ENCODE measurements around the gene TUBA4B. TPM values are rescaled to one million over a fixed set of nuclear protein-coding genes. Genes with fewer than 3 reads are reported as not detected.

Gene TUBA4B
- total and polyA plus RNA-seq, 9 donors: 0.04 to 0.56 (median 0.17) TPM; not detected in 2

- no peaks in the 10 kb centered on the region for H3K27me3 ChIP-seq (ENCODE audit: control insufficient read depth, insufficient read depth, low read length)
- peak overlapping the region; percentile 85 for H3K4me3 ChIP-seq (ENCODE audit: low read length)
- H3K9me3 ChIP-seq (replicated peaks; ENCODE audit: control insufficient read depth, low read depth, low read length): no peaks in the 10 kb centered on the region
- peak overlapping the region; percentile 79 for H3K27ac ChIP-seq (ENCODE audit: low read length)
- DNase-seq: no peak
- peaks cover 21% of the 10 kb centered on the region for H3K4me1 ChIP-seq (ENCODE audit: control insufficient read depth, insufficient read depth, low read length)
- WGBS (ENCODE audit: insufficient coverage): 4% methylated on average over 18 of the region's 19 CpGs
- peaks cover 52% of the 10 kb centered on the region for H3K36me3 ChIP-seq (ENCODE audit: control insufficient read depth, insufficient read depth, low read length)
Measured at GRCh38 chr2:219228911-219229304, 24.1 kb upstream of the TUBA4B start.

GRCh38 chr2:219229305-219230058 is 23.6 kb upstream of the TUBA4B start, which contains the start of the genes ANKZF1 and ATG9A:
Gene ANKZF1 (plus strand): TSS chr2:219229806. CDS start chr2:219230258, 452 bp downstream.
Gene ATG9A (minus strand): TSS chr2:219229636. CDS start chr2:219228024, 1,612 bp downstream.
- no peaks in the 10 kb centered on the region for H3K9me3 ChIP-seq (replicated peaks; ENCODE audit: control insufficient read depth, low read depth, low read length)
- DNase-seq: peak; percentile 100
- H3K4me3 ChIP-seq (ENCODE audit: low read length): peak within 1 kb of the TSS; percentile 85
- H3K36me3 ChIP-seq (ENCODE audit: control insufficient read depth, insufficient read depth, low read length): peaks cover 52% of the 10 kb centered on the region
- H3K27me3 ChIP-seq (ENCODE audit: control insufficient read depth, insufficient read depth, low read length): no peaks in the 10 kb centered on the region
- under 1% methylated on average over 78 of the region's 80 CpGs for WGBS (ENCODE audit: insufficient coverage)
- H3K4me1 ChIP-seq (ENCODE audit: control insufficient read depth, insufficient read depth, low read length): peaks cover 21% of the 10 kb centered on the region
- H3K27ac ChIP-seq (ENCODE audit: low read length): peak within 1 kb of the TSS; percentile 96

- peak; percentile 39 for DNase-seq
- Histone ChIP-seq H3K4me1 (ENCODE audit: control insufficient read depth, insufficient read depth, low read length) (peaks cover 21% of the 10 kb centered on the region), H3K4me3 (ENCODE audit: low read length) (peak overlapping the region; percentile 85), H3K36me3 (ENCODE audit: control insufficient read depth, insufficient read depth, low read length) (peaks cover 52% of the 10 kb centered on the region), H3K27ac (ENCODE audit: low read length) (peak overlapping the region; percentile 95), H3K9me3 (replicated peaks; ENCODE audit: control insufficient read depth, low read depth, low read length) (no peaks in the 10 kb centered on the region), H3K27me3 (ENCODE audit: control insufficient read depth, insufficient read depth, low read length) (no peaks in the 10 kb centered on the region)
- 0% methylated on average over 24 of the region's 24 CpGs for WGBS (ENCODE audit: insufficient coverage)
Measured at GRCh38 chr2:219230059-219230540, 22.9 kb upstream of the TUBA4B start.

DNA sequence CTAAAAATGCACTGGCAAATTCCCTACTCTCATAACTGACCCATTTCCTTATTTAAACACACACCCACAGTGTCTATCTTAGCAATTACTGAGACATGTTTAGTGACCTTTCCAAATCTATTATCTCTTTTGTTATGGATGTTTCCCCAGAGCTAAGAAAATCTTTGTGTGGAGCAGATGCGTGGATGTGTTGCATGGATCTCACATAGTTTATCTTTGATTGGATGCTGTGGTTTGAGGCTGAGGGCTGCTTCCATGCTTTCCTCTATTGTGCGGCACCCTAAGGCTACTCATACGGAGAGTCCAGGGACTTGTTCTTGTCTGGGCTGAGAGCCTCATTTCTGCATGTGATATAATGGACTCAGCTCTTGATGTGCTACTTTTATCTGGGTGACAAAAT is 18.7 kb upstream of the TUBA4B start:
- Histone ChIP-seq H3K36me3 (ENCODE audit: control insufficient read depth, insufficient read depth, low read length) (peaks cover 67% of the 10 kb centered on the region), H3K27me3 (ENCODE audit: control insufficient read depth, insufficient read depth, low read length) (no peaks in the 10 kb centered on the region), H3K27ac (ENCODE audit: low read length) (no peak overlapping the region), H3K4me1 (ENCODE audit: control insufficient read depth, insufficient read depth, low read length) (peaks cover 8% of the 10 kb centered on the region), H3K9me3 (replicated peaks; ENCODE audit: control insufficient read depth, low read depth, low read length) (no peaks in the 10 kb centered on the region), H3K4me3 (ENCODE audit: low read length) (no peak overlapping the region)
- no CpG with 5 or more reads among the region's 3 CpGs for WGBS (ENCODE audit: insufficient coverage)
- no peak for DNase-seq

DNA sequence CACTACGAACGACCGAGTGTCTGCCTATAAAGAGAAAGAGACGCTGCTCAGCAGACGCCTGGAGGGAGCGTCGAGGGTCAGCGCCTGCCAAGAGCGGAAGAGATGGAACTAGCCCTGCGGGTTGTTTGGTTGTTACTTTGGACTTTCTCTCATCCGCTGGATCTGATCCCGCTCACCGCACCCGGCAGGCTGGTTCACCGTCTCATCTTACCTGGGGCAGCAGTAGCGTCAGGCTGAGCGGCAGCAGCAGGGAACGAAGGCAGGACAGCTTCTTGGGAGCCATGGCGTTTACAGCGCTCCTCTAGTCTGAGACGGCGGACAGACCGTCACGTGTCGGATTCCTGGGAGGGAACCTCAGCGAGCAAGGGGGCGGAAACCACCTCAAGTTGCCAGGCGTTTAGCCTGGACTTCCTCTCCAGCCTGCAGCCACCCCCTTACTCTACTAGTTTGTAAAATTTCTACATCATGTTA is 9.7 kb upstream of the TUBA4B start:
- H3K36me3 ChIP-seq (ENCODE audit: control insufficient read depth, insufficient read depth, low read length): peaks cover 23% of the 10 kb centered on the region
- H3K27ac ChIP-seq (ENCODE audit: low read length): no peak overlapping the region
- no peaks in the 10 kb centered on the region for H3K9me3 ChIP-seq (replicated peaks; ENCODE audit: control insufficient read depth, low read depth, low read length)
- peak; percentile 62 for DNase-seq
- H3K4me1 ChIP-seq (ENCODE audit: control insufficient read depth, insufficient read depth, low read length): peaks cover 15% of the 10 kb centered on the region
- peak overlapping the region; percentile 18 for H3K4me3 ChIP-seq (ENCODE audit: low read length)
- no peaks in the 10 kb centered on the region for H3K27me3 ChIP-seq (ENCODE audit: control insufficient read depth, insufficient read depth, low read length)
- WGBS (ENCODE audit: insufficient coverage): 25% methylated on average over 26 of the region's 28 CpGs

DNA sequence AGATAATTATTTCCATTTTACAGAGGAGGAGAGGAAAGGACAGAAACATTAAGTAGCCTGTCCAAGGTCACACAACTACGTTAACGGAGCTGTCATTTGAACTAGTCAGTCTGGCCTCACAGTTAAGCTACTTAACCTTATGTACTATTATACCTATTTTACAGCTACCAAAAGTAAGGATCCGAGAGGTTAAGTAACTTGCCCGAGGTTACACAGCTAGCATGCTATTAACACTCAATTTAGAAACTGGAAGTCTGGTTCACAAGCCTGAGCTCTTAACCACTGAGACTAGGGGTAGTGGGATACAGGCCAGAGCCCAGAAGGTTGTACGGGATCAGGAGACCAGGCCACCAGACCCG is 8.3 kb upstream of the TUBA4B start:
- WGBS (ENCODE audit: insufficient coverage): 67% methylated on average over 1 of the region's 6 CpGs
- Histone ChIP-seq H3K4me1 (ENCODE audit: control insufficient read depth, insufficient read depth, low read length) (peaks cover 20% of the 10 kb centered on the region), H3K4me3 (ENCODE audit: low read length) (peak overlapping the region; percentile 90), H3K27ac (ENCODE audit: low read length) (peak overlapping the region; percentile 89), H3K9me3 (replicated peaks; ENCODE audit: control insufficient read depth, low read depth, low read length) (no peaks in the 10 kb centered on the region), H3K27me3 (ENCODE audit: control insufficient read depth, insufficient read depth, low read length) (no peaks in the 10 kb centered on the region), H3K36me3 (ENCODE audit: control insufficient read depth, insufficient read depth, low read length) (peaks cover 22% of the 10 kb centered on the region)
- no peak for DNase-seq

- peak; percentile 97 for DNase-seq
- Histone ChIP-seq H3K27me3 (ENCODE audit: control insufficient read depth, insufficient read depth, low read length) (no peaks in the 10 kb centered on the region), H3K27ac (ENCODE audit: low read length) (peak within 1 kb of the TSS; percentile 89), H3K9me3 (replicated peaks; ENCODE audit: control insufficient read depth, low read depth, low read length) (no peaks in the 10 kb centered on the region), H3K4me3 (ENCODE audit: low read length) (peak within 1 kb of the TSS; percentile 90), H3K36me3 (ENCODE audit: control insufficient read depth, insufficient read depth, low read length) (peaks cover 22% of the 10 kb centered on the region), H3K4me1 (ENCODE audit: control insufficient read depth, insufficient read depth, low read length) (peaks cover 26% of the 10 kb centered on the region)
- under 1% methylated on average over 44 of the region's 46 CpGs for WGBS (ENCODE audit: insufficient coverage)
Measured at GRCh38 chr2:219245148-219245898, 7.7 kb upstream of the TUBA4B start, which contains the start of the genes GLB1L and STK16. Gene GLB1L (minus strand): TSS chr2:219245444. CDS start chr2:219243573, 1,871 bp downstream. Gene STK16 (plus strand): TSS chr2:219245479. CDS start chr2:219246000, 521 bp downstream.

DNA sequence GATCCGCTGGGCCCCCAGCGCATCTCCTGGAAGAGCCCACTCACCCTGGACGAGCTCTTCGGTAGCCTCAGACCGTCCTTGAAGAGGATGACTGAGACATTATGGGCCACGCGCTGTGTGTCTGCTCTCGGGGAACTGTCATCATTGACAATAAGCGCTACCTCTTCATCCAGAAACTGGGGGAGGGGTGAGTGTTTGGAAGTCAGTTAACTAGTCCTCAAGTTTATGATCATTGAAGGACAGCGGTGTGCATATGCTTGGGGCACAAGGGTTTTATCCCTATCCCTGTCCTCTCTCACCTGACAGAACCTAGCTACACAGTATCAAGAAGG is 7.2 kb upstream of the TUBA4B start:
- no peaks in the 10 kb centered on the region for H3K27me3 ChIP-seq (ENCODE audit: control insufficient read depth, insufficient read depth, low read length)
- no peaks in the 10 kb centered on the region for H3K9me3 ChIP-seq (replicated peaks; ENCODE audit: control insufficient read depth, low read depth, low read length)
- no peak for DNase-seq
- 4% methylated on average over 5 of the region's 10 CpGs for WGBS (ENCODE audit: insufficient coverage)
- peaks cover 30% of the 10 kb centered on the region for H3K4me1 ChIP-seq (ENCODE audit: control insufficient read depth, insufficient read depth, low read length)
- H3K36me3 ChIP-seq (ENCODE audit: control insufficient read depth, insufficient read depth, low read length): peaks cover 26% of the 10 kb centered on the region
- peak overlapping the region; percentile 89 for H3K27ac ChIP-seq (ENCODE audit: low read length)
- H3K4me3 ChIP-seq (ENCODE audit: low read length): peak overlapping the region; percentile 90

GRCh38 chr2:219246559-219246958 is 6.5 kb upstream of the TUBA4B start:
- no peak for DNase-seq
- peaks cover 35% of the 10 kb centered on the region for H3K4me1 ChIP-seq (ENCODE audit: control insufficient read depth, insufficient read depth, low read length)
- H3K27ac ChIP-seq (ENCODE audit: low read length): no peak overlapping the region
- H3K36me3 ChIP-seq (ENCODE audit: control insufficient read depth, insufficient read depth, low read length): peaks cover 29% of the 10 kb centered on the region
- 100% methylated on average over 1 of the region's 10 CpGs for WGBS (ENCODE audit: insufficient coverage)
- peaks cover 2% of the 10 kb centered on the region for H3K27me3 ChIP-seq (ENCODE audit: control insufficient read depth, insufficient read depth, low read length)
- H3K4me3 ChIP-seq (ENCODE audit: low read length): no peak overlapping the region
- H3K9me3 ChIP-seq (replicated peaks; ENCODE audit: control insufficient read depth, low read depth, low read length): no peaks in the 10 kb centered on the region

Measured in muscle of leg (tissue), 11 donors.